Prostate gland (tissue), 2 donors: Measurements from ENCODE around the gene PSTPIP1. TPM values are rescaled to one million over a fixed set of nuclear protein-coding genes. Genes with fewer than 3 reads are reported as not detected.

Experiments used
- DNase-seq: peaks from one replicate; pipeline ENCODE4 v3.0.0-alpha.2; 2019; ENCODE audit warnings: low spot score
- H3K27ac ChIP-seq, 2 donors: fragments of 200-600 bp; sonication (generic); 2 replicates each; pipeline ENCODE4 v1.5.1; 2017 to 2019
- H3K27me3 ChIP-seq: fragments of 200-600 bp; sonication (generic); replicated peaks from 2 replicates; pipeline ENCODE4 v1.5.1; 2019; ENCODE audit not compliant: insufficient read depth
- H3K36me3 ChIP-seq, 2 donors: fragments of 200-600 bp; sonication (generic); 1 replicate in 1 of 2; 2 replicates in 1 of 2; pipeline versions ENCODE4 v1.5.1 to v1.8.1; 2017 to 2019
- H3K4me1 ChIP-seq: fragments of 200-600 bp; sonication (generic); replicated peaks from 2 replicates; pipeline ENCODE4 v1.5.1; 2019
- H3K4me3 ChIP-seq, 2 donors: fragments of 200-600 bp; sonication (generic); 2 replicates each; pipeline ENCODE4 v1.5.1; 2017 to 2019
- H3K9me3 ChIP-seq: fragments of 200-600 bp; sonication (generic); 2 replicates; pipeline ENCODE4 v1.5.1; 2017
- POLR2A ChIP-seq: fragments of 450-650 bp; IDR thresholded peaks from one replicate; pipeline ENCODE4 v1.6.1; 2016; ENCODE audit warnings: antibody characterized with exemption, mild to moderate bottlenecking
- POLR2AphosphoS5 ChIP-seq: sonication (generic); formaldehyde crosslinking; IDR thresholded peaks from one replicate; pipeline ENCODE4 v1.6.1; 2017; ENCODE audit warnings: antibody characterized with exemption
- WGBS: methylation state at CpG from one replicate; pipeline ENCODE4 v1.1.5; 2018; 5-methylcytosine and 5-hydroxymethylcytosine counted together
- intact Hi-C: fragments of 100-400 bp; cut with DNase I; formaldehyde crosslinking; loops from one replicate; pipeline ENCODE4 v1.14.2; 2022
- total RNA-seq, 2 donors: library from RNA; depleted of rRNA; stranded (reverse); fragments of >200 nt; gene quantifications; one replicate each; pipeline ENCODE4 v1.1.0, GENCODE V29; 2016
- TF ChIP-seq, protein P1 (sequence below), 4 experiments: fragments of 200-600 bp in 2 of 4; fragments of 450-650 bp in 2 of 4; sonication (generic) in 2 of 4; IDR thresholded peaks; 1 replicate in 3 of 4; 2 replicates in 1 of 4; pipeline ENCODE4 v1.5.1; 2016 to 2019; ENCODE audit warnings: antibody characterized with exemption in 4 of 4, mild to moderate bottlenecking in 2 of 4, moderate library complexity in 2 of 4

PSTPIP1 gene
- total RNA-seq, 2 donors from 2014 or later, result 2.1 to 7.0 TPM

- TF ChIP-seq POLR2A, result no peak
- TF ChIP-seq, protein P1, sequence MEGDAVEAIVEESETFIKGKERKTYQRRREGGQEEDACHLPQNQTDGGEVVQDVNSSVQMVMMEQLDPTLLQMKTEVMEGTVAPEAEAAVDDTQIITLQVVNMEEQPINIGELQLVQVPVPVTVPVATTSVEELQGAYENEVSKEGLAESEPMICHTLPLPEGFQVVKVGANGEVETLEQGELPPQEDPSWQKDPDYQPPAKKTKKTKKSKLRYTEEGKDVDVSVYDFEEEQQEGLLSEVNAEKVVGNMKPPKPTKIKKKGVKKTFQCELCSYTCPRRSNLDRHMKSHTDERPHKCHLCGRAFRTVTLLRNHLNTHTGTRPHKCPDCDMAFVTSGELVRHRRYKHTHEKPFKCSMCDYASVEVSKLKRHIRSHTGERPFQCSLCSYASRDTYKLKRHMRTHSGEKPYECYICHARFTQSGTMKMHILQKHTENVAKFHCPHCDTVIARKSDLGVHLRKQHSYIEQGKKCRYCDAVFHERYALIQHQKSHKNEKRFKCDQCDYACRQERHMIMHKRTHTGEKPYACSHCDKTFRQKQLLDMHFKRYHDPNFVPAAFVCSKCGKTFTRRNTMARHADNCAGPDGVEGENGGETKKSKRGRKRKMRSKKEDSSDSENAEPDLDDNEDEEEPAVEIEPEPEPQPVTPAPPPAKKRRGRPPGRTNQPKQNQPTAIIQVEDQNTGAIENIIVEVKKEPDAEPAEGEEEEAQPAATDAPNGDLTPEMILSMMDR (IDR thresholded peaks at IDR 0.05), result no peak
- no peak for TF ChIP-seq POLR2AphosphoS5
- Histone ChIP-seq H3K27me3 (no peaks in the 10 kb centered on the region), H3K36me3 (no peaks in the 10 kb centered on the region), H3K9me3 (no peaks in the 10 kb centered on the region), H3K4me1 (no peaks in the 10 kb centered on the region), H3K27ac (no peak overlapping the region), H3K4me3 (no peak overlapping the region)
- intact Hi-C loops, result no loop called here
- 88% methylated on average over 23 of the region's 23 CpGs for WGBS
- DNase-seq, result no peak
These were observed 19.5 kb downstream of the PSTPIP1 start for GRCh38 chr15:77014132-77015081.

DNA sequence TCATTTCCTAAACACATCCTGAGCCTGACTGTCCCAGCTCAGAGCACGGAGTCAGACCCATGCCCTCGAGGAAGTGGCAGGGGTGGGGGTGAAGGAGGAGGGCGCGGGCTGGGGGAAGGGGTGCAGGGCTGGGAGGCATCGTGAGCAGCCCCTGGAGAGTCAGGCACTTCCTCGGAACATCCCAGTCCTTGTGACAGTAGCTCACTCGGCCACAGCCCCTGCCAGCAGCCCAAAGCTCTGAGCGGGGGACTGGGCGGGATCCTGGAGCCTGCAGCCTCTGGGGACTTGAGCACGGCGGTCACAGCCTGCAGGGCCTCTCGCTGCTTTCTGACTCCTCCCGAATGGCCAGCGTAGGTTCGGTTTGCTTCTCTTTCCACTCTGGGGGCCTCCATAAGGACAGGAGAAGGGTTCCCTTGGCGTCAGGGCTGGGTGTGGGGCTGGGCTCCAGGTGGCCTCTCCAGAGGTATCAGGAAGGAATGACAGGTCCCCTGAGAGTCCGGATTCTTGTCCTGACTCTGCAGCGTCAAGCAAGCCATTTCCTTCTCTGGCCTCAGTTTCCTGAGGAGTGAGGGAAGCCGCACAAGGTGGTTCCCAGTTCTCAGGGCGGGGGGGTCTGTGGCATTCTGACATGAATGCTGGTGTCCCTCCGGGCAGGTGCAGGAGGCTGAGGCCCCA is 20.9 kb downstream of the PSTPIP1 start:
- no peaks in the 10 kb centered on the region for H3K9me3 ChIP-seq
- WGBS, result 72% methylated on average over 20 of the region's 21 CpGs
- no peak for DNase-seq
- H3K36me3 ChIP-seq, result no peaks in the 10 kb centered on the region
- intact Hi-C loops, result no loop called here
- H3K27me3 ChIP-seq, result no peaks in the 10 kb centered on the region
- H3K4me3 ChIP-seq, result no peak overlapping the region
- no peak for TF ChIP-seq POLR2A
- TF ChIP-seq, protein P1 (IDR thresholded peaks at IDR 0.05), result no peak
- no peak for TF ChIP-seq POLR2AphosphoS5
- no peak overlapping the region for H3K27ac ChIP-seq
- no peaks in the 10 kb centered on the region for H3K4me1 ChIP-seq

DNA sequence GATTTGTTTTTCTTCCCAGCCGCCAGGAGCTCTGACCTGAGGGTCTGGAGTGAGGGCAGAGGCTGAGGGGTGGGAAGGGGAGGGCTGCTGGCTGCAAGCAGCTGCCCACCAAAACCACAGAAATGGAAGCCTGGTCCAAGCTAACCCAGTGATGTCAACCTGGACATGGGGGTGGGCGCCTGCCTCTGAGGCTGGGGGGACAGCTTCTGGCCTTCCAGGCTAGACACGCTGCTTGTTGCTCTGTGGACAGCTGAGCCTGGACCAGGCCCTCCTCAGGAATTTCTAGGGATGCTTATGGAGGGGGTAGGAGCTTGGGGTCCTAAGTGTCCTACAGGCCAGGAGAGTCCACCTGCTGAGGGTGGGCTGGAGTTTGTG is 21.4 kb downstream of the PSTPIP1 start:
- intact Hi-C loops, result no loop called here
- no peak for TF ChIP-seq POLR2AphosphoS5
- Histone ChIP-seq H3K4me3 (no peak overlapping the region), H3K36me3 (no peaks in the 10 kb centered on the region), H3K27me3 (no peaks in the 10 kb centered on the region), H3K27ac (no peak overlapping the region), H3K4me1 (no peaks in the 10 kb centered on the region), H3K9me3 (no peaks in the 10 kb centered on the region)
- 94% methylated on average over 3 of the region's 3 CpGs for WGBS
- no peak for DNase-seq

DNA sequence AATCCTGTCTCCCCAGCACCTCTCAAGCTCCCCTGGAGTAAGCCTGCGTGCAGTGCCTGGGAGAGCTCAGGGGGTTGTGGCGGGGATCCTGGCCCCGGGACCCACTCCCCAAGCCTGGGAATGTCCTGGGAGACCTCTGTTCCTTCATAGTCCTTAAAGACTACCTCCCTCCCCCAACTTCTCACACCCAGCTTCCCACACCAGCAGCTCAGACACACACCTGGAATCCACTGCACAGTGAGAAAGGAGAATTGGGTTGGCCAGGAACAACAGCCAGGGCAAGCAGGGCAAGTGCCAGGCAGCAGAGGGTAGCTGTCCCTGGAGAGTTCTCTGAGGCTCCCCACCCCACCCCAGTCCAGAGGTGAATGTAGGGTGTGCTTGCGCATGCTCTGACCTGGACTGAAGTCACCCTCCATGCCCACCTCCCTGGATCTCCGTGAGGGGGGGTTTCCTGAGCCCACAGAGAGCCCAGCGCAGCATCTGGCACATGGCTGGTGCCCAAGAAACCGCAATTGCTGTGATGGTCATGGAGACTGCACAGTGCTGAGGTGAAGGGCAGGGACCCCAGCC is 22.2 kb downstream of the PSTPIP1 start:
- no peak overlapping the region for H3K4me3 ChIP-seq
- H3K27me3 ChIP-seq, result no peaks in the 10 kb centered on the region
- no peaks in the 10 kb centered on the region for H3K9me3 ChIP-seq
- H3K27ac ChIP-seq, result no peak overlapping the region
- WGBS, result 88% methylated on average over 5 of the region's 7 CpGs
- H3K4me1 ChIP-seq, result no peaks in the 10 kb centered on the region
- TF ChIP-seq POLR2AphosphoS5 (no peak), POLR2A (no peak)
- TF ChIP-seq, protein P1 (IDR thresholded peaks at IDR 0.05), result no peak
- DNase-seq, result no peak
- intact Hi-C loops, result no loop called here
- no peaks in the 10 kb centered on the region for H3K36me3 ChIP-seq
